H9 (cell line): ENCODE measurements around the gene FAM110C. TPM values are rescaled to one million over a fixed set of nuclear protein-coding genes. Genes with fewer than 3 reads are reported as not detected.

Experiments used
- DNase-seq: peaks from one replicate; pipeline ENCODE4 v3.0.0-alpha.2; 2017
- H2AFZ ChIP-seq: one replicate; pipeline ENCODE4 v1.6.1; 2013; ENCODE audit warnings: mild to moderate bottlenecking, low read length, control low read depth, moderate library complexity
- H2AK5ac ChIP-seq: 2 replicates; pipeline ENCODE4 v1.6.1; 2013; ENCODE audit warnings: low read length, control low read depth, mixed read lengths; ENCODE audit not compliant: insufficient read length
- H2BK120ac ChIP-seq: one replicate; pipeline ENCODE4 v1.6.1; 2013; ENCODE audit warnings: low read depth, mild to moderate bottlenecking, low read length, control low read depth, inconsistent platforms; ENCODE audit not compliant: poor library complexity, severe bottlenecking
- H2BK12ac ChIP-seq: 2 replicates; pipeline ENCODE4 v1.6.1; 2013; ENCODE audit warnings: low read length, control low read depth, mixed read lengths, low read depth; ENCODE audit not compliant: insufficient read length
- H2BK15ac ChIP-seq: 2 replicates; pipeline ENCODE4 v1.6.1; 2013; ENCODE audit warnings: low read depth, low read length, control low read depth
- H2BK20ac ChIP-seq: one replicate; pipeline ENCODE4 v1.6.1; 2013; ENCODE audit warnings: low read depth, mild to moderate bottlenecking, low read length, control low read depth, inconsistent platforms; ENCODE audit not compliant: poor library complexity, severe bottlenecking
- H2BK5ac ChIP-seq: 2 replicates; pipeline ENCODE4 v1.6.1; 2013; ENCODE audit warnings: low read length, control low read depth, mixed read lengths; ENCODE audit not compliant: insufficient read length
- H3K14ac ChIP-seq: 2 replicates; pipeline ENCODE4 v1.6.1; 2013; ENCODE audit warnings: low read length, control low read depth; ENCODE audit not compliant: insufficient read depth
- H3K18ac ChIP-seq: 2 replicates; pipeline ENCODE4 v1.6.1; 2013; ENCODE audit warnings: low read depth, mild to moderate bottlenecking, mixed read lengths, low read length, control low read depth; ENCODE audit not compliant: insufficient read length
- H3K23ac ChIP-seq: 2 replicates; pipeline ENCODE4 v1.6.1; 2013; ENCODE audit warnings: low read length, control low read depth, mixed read lengths, low read depth; ENCODE audit not compliant: insufficient read length
- H3K23me2 ChIP-seq: 2 replicates; pipeline ENCODE4 v1.6.1; 2013; ENCODE audit warnings: low read depth, mild to moderate bottlenecking, mixed read lengths, low read length, control low read depth; ENCODE audit not compliant: insufficient read length, poor library complexity, severe bottlenecking
- H3K27ac ChIP-seq: 2 replicates; pipeline ENCODE4 v1.5.1; 2013; ENCODE audit warnings: low read length, control low read depth, mixed read lengths, low read depth; ENCODE audit not compliant: insufficient read length
- H3K27me3 ChIP-seq: 2 replicates; pipeline ENCODE4 v1.6.1; 2013; ENCODE audit warnings: low read length, control low read depth, inconsistent platforms; ENCODE audit not compliant: insufficient read depth
- H3K4ac ChIP-seq: 2 replicates; pipeline ENCODE4 v1.6.1; 2013; ENCODE audit warnings: low read depth, mild to moderate bottlenecking, control low read depth, inconsistent platforms, low read length, moderate library complexity
- H3K4me1 ChIP-seq: 2 replicates; pipeline ENCODE4 v1.6.1; 2013; ENCODE audit warnings: low read length, control low read depth, inconsistent platforms; ENCODE audit not compliant: insufficient read depth
- H3K4me2 ChIP-seq: 2 replicates; pipeline ENCODE4 v1.6.1; 2013; ENCODE audit warnings: low read length, control low read depth, mixed read lengths; ENCODE audit not compliant: insufficient read length, insufficient read depth
- H3K56ac ChIP-seq: 2 replicates; pipeline ENCODE4 v1.6.1; 2013; ENCODE audit warnings: low read depth, mild to moderate bottlenecking, mixed read lengths, low read length, control low read depth; ENCODE audit not compliant: insufficient read length
- H3K79me1 ChIP-seq: 2 replicates; pipeline ENCODE4 v1.6.1; 2013; ENCODE audit warnings: low read depth, mild to moderate bottlenecking, moderate library complexity, low read length, control low read depth, inconsistent platforms; ENCODE audit not compliant: insufficient read depth, poor library complexity, severe bottlenecking
- H3K79me2 ChIP-seq: 2 replicates; pipeline ENCODE4 v1.6.1; 2013; ENCODE audit warnings: low read length, control low read depth, inconsistent platforms; ENCODE audit not compliant: insufficient read depth
- H3K9ac ChIP-seq: 2 replicates; pipeline ENCODE4 v1.6.1; 2013; ENCODE audit warnings: low read length, control low read depth, mixed read lengths; ENCODE audit not compliant: insufficient read length; ENCODE audit errors: extremely low read depth
- H3K9me3 ChIP-seq: one replicate; pipeline ENCODE4 v1.6.1; 2013; ENCODE audit warnings: low read depth, low read length, inconsistent platforms; ENCODE audit not compliant: control insufficient read depth
- H3T11ph ChIP-seq: one replicate; pipeline ENCODE4 v1.6.1; 2013; ENCODE audit warnings: mild to moderate bottlenecking, low read length, control low read depth, inconsistent platforms
- H4K20me1 ChIP-seq: one replicate; pipeline ENCODE4 v1.6.1; 2013; ENCODE audit not compliant: control insufficient read depth, insufficient read length, insufficient read depth
- H4K5ac ChIP-seq: 2 replicates; pipeline ENCODE4 v1.6.1; 2013; ENCODE audit warnings: low read depth, mild to moderate bottlenecking, mixed read lengths, low read length, control low read depth; ENCODE audit not compliant: insufficient read length
- H4K8ac ChIP-seq: replicated peaks from 2 replicates; pipeline ENCODE4 v1.6.1; 2013; ENCODE audit warnings: low read length, control low read depth, mixed read lengths, low read depth; ENCODE audit not compliant: insufficient read length
- H4K91ac ChIP-seq: 2 replicates; pipeline ENCODE4 v1.6.1; 2013; ENCODE audit warnings: low read depth, mild to moderate bottlenecking, moderate library complexity, mixed read lengths, low read length, control low read depth; ENCODE audit not compliant: insufficient read length
- H3K27ac Mint-ChIP-seq, 3 experiments: 2 replicates in 2 of 3; 3 replicates in 1 of 3; pipeline ENCODE4 v1.8.0; 2020 to 2021; ENCODE audit warnings: mixed read lengths in 3 of 3, mild to moderate bottlenecking in 1 of 3, moderate library complexity in 1 of 3
- H3K27me3 Mint-ChIP-seq: 2 replicates; pipeline ENCODE4 v1.8.0; 2021; ENCODE audit warnings: low read depth, mild to moderate bottlenecking, moderate library complexity, mixed read lengths
- H3K36me3 Mint-ChIP-seq, 3 experiments: 2 replicates in 2 of 3; 3 replicates in 1 of 3; pipeline ENCODE4 v1.8.0; 2020 to 2021; ENCODE audit warnings: low read depth in 3 of 3, mixed read lengths in 3 of 3; ENCODE audit not compliant: insufficient read depth in 1 of 3
- H3K4me1 Mint-ChIP-seq, 2 experiments: 2 replicates each; pipeline ENCODE4 v1.8.0; 2020; ENCODE audit warnings: mixed read lengths in 2 of 2
- H3K4me3 Mint-ChIP-seq, 2 experiments: 2 replicates in 1 of 2; 3 replicates in 1 of 2; pipeline ENCODE4 v1.8.0; 2020 to 2021; ENCODE audit warnings: mild to moderate bottlenecking in 2 of 2, mixed read lengths in 2 of 2, moderate library complexity in 1 of 2
- H3K9me3 Mint-ChIP-seq, 2 experiments: 2 replicates in 1 of 2; 3 replicates in 1 of 2; pipeline ENCODE4 v1.8.0; 2020; ENCODE audit warnings: mild to moderate bottlenecking in 2 of 2, mixed read lengths in 2 of 2, moderate library complexity in 1 of 2
- CTCF ChIP-seq: fragments of 200-600 bp; sonication (generic); conservative IDR thresholded peaks from 3 replicates; pipeline ENCODE4 v1.8.0; 2021; ENCODE audit warnings: antibody characterized with exemption, mild to moderate bottlenecking
- whole genome bisulfite sequencing: extraction: QIAGEN DNeasy Blood & Tissue Kit; methylation state at CpG from one replicate; pipeline ENCODE4 v1.1.7; 2013; ENCODE audit warnings: missing lambda C conversion rate, low lambda C conversion rate, mixed read lengths; ENCODE audit not compliant: insufficient read length; ENCODE audit errors: extremely low coverage; 5-methylcytosine and 5-hydroxymethylcytosine counted together
- total RNA-seq: library from RNA; stranded (reverse); gene quantifications from 2 replicates; pipeline ENCODE4 v1.2.1, GENCODE V29; 2021

The FAM110C gene
- total RNA-seq, 1 experiment from 2014 or later: 3.4 TPM

- no peak overlapping the region for H3K56ac ChIP-seq
- H3T11ph ChIP-seq: no peak overlapping the region
- no peak overlapping the region for H3K4ac ChIP-seq
- H4K5ac ChIP-seq: no peak overlapping the region
- H4K8ac ChIP-seq: no peak overlapping the region
- H3K27ac Mint-ChIP-seq: no peak overlapping the region
- H3K4me1 ChIP-seq: no peaks in the 10 kb centered on the region
- H2BK12ac ChIP-seq: no peak overlapping the region
- no peak for TF ChIP-seq CTCF
- H3K14ac ChIP-seq: no peak overlapping the region
- H2BK5ac ChIP-seq: no peak overlapping the region
- H2BK20ac ChIP-seq: no peak overlapping the region
- no peak overlapping the region for H2AK5ac ChIP-seq
- H4K20me1 ChIP-seq: no peaks in the 10 kb centered on the region
- H3K79me1 ChIP-seq: no peaks in the 10 kb centered on the region
- no peaks in the 10 kb centered on the region for H3K27me3 ChIP-seq
- H3K36me3 Mint-ChIP-seq: no peaks in the 10 kb centered on the region
- H4K91ac ChIP-seq: no peak overlapping the region
- no peak overlapping the region for H2AFZ ChIP-seq
- DNase-seq: no peak
- no peaks in the 10 kb centered on the region for H3K9me3 ChIP-seq
- H3K18ac ChIP-seq: no peak overlapping the region
- no peak overlapping the region for H3K9ac ChIP-seq
- no peak overlapping the region for H2BK120ac ChIP-seq
- H2BK15ac ChIP-seq: no peak overlapping the region
- H3K4me3 Mint-ChIP-seq: no peak overlapping the region
- no peak overlapping the region for H3K27ac ChIP-seq
- no peaks in the 10 kb centered on the region for H3K23me2 ChIP-seq
- H3K23ac ChIP-seq: no peak overlapping the region
- H3K4me2 ChIP-seq: no peak overlapping the region
- WGBS: no CpG with 5 or more reads among the region's 5 CpGs
- peaks cover 7 to 12% of the 10 kb centered on the region in 2 experiments for H3K4me1 Mint-ChIP-seq
- H3K9me3 Mint-ChIP-seq: peaks cover under 1 to 3% of the 10 kb centered on the region in 2 experiments; a peak in 1 of 5 replicates
- H3K27me3 Mint-ChIP-seq: peaks cover 2% of the 10 kb centered on the region; the same call in 1 of the 2 replicates
- H3K79me2 ChIP-seq: no peaks in the 10 kb centered on the region
These were observed 25.2 kb upstream of the FAM110C start for GRCh38 chr2:71309-72035.
